HepG2 (cell line): Measurements from ENCODE around the gene NUP88. TPM values are rescaled to one million over a fixed set of nuclear protein-coding genes. Genes with fewer than 3 reads are reported as not detected.

ENCODE experiments used
- CBX1 ChIP-seq: IDR thresholded peaks from one replicate; pipeline ENCODE4 v1.6.1; 2016; ENCODE audit warnings: antibody characterized with exemption, low read depth
- CREM ChIP-seq, 2 experiments: sonication (generic) in 1 of 2; formaldehyde crosslinking in 1 of 2; IDR thresholded peaks; 2 replicates each; pipeline versions ENCODE4 v1.4.0 to v1.6.1; 2016 to 2020; ENCODE audit warnings: antibody characterized with exemption in 1 of 2, mild to moderate bottlenecking in 1 of 2, missing genetic modification reagents in 1 of 2
- GPN1 ChIP-seq: sonication (generic); formaldehyde crosslinking; IDR thresholded peaks from 2 replicates; pipeline ENCODE4 v1.5.1; 2020; ENCODE audit warnings: missing genetic modification reagents, borderline replicate concordance
- HNF1A ChIP-seq, 2 experiments: sonication (generic) in 1 of 2; formaldehyde crosslinking in 1 of 2; IDR thresholded peaks; 2 replicates each; pipeline versions ENCODE4 v1.4.0 to v1.6.1; 2016 to 2020; ENCODE audit warnings: borderline replicate concordance in 1 of 2, low read depth in 1 of 2, mild to moderate bottlenecking in 1 of 2, missing genetic modification reagents in 1 of 2
- ISL2 ChIP-seq: sonication (generic); formaldehyde crosslinking; IDR thresholded peaks from 2 replicates; pipeline ENCODE4 v1.5.0; 2020; ENCODE audit warnings: missing genetic modification reagents
- RBM22 ChIP-seq: fragments of 200-400 bp; formaldehyde crosslinking; optimal IDR thresholded peaks from 2 replicates; pipeline ENCODE3; 2017; ENCODE audit warnings: mild to moderate bottlenecking, low read length, moderate library complexity
- SPEN ChIP-seq: sonication (generic); formaldehyde crosslinking; IDR thresholded peaks from 2 replicates; pipeline ENCODE4 v1.5.1; 2020; ENCODE audit warnings: low read depth, mild to moderate bottlenecking, missing genetic modification reagents
- TCF7 ChIP-seq: sonication (generic); IDR thresholded peaks from 2 replicates; pipeline ENCODE4 v1.6.1; 2016; ENCODE audit warnings: antibody characterized with exemption, low read depth
- ZFP1 ChIP-seq: IDR thresholded peaks from 2 replicates; pipeline ENCODE4 v1.6.1; 2016
- ZFP62 ChIP-seq: sonication (generic); formaldehyde crosslinking; IDR thresholded peaks from 2 replicates; pipeline ENCODE4 v1.4.0; 2020; ENCODE audit warnings: missing genetic modification reagents
- ZNF354B ChIP-seq: sonication (generic); formaldehyde crosslinking; IDR thresholded peaks from 2 replicates; pipeline ENCODE4 v1.8.0; 2022; ENCODE audit warnings: mild to moderate bottlenecking, missing genetic modification reagents
- ZNF678 ChIP-seq: sonication (generic); formaldehyde crosslinking; IDR thresholded peaks from 2 replicates; pipeline ENCODE4 v1.4.0; 2020; ENCODE audit warnings: mild to moderate bottlenecking, missing genetic modification reagents
- ZNF800 ChIP-seq: sonication (generic); formaldehyde crosslinking; IDR thresholded peaks from 2 replicates; pipeline ENCODE4 v1.4.0; 2020; ENCODE audit warnings: missing genetic modification reagents
- ZNF850 ChIP-seq: sonication (generic); formaldehyde crosslinking; conservative IDR thresholded peaks from 2 replicates; pipeline ENCODE4 v1.9.0; 2021; ENCODE audit warnings: mild to moderate bottlenecking, missing genetic modification reagents
- ZSCAN30 ChIP-seq: sonication (generic); formaldehyde crosslinking; IDR thresholded peaks from 2 replicates; pipeline ENCODE4 v1.5.0; 2020; ENCODE audit warnings: mild to moderate bottlenecking, missing genetic modification reagents
- polyA plus RNA-seq, 8 experiments: library from polyadenylated mRNA; depleted of rRNA in 3 of 8; stranded (reverse) in 7 of 8; unstranded in 1 of 8; fragments of >200 nt; fragmentation: Illumina TruSeq in 4 of 8; extraction: Trizol in 4 of 8; gene quantifications; 2 replicates each; pipeline versions ENCODE4 v1.2.1 to v1.2.3, GENCODE V29; 2011 to 2016; ENCODE audit warnings: low read depth in 4 of 8, missing spikeins in 1 of 8, mixed read lengths in 1 of 8; ENCODE audit not compliant: insufficient read depth in 1 of 8
- total RNA-seq, 5 experiments: library from RNA; depleted of rRNA; stranded (reverse); fragments of >200 nt; fragmentation: Illumina TruSeq; extraction: Trizol; gene quantifications; 2 replicates each; pipeline ENCODE4 v1.2.3, GENCODE V29; 2016; ENCODE audit warnings: low read depth in 1 of 5
- TF ChIP-seq, protein P1 (sequence below): sonication (generic); formaldehyde crosslinking; IDR thresholded peaks from 2 replicates; pipeline ENCODE4 v1.4.0; 2020; ENCODE audit warnings: missing genetic modification reagents
- TF ChIP-seq, protein P2 (sequence below): sonication (generic); formaldehyde crosslinking; IDR thresholded peaks from 2 replicates; pipeline ENCODE4 v1.4.0; 2020; ENCODE audit warnings: mild to moderate bottlenecking, missing genetic modification reagents

NUP88 gene
- total and polyA plus RNA-seq, 2 of the 13 experiments (the other 11 are each of a cell fraction or from before 2014, with no cell fraction given), result 48.2 to 130 TPM

- TF ChIP-seq, protein P1, sequence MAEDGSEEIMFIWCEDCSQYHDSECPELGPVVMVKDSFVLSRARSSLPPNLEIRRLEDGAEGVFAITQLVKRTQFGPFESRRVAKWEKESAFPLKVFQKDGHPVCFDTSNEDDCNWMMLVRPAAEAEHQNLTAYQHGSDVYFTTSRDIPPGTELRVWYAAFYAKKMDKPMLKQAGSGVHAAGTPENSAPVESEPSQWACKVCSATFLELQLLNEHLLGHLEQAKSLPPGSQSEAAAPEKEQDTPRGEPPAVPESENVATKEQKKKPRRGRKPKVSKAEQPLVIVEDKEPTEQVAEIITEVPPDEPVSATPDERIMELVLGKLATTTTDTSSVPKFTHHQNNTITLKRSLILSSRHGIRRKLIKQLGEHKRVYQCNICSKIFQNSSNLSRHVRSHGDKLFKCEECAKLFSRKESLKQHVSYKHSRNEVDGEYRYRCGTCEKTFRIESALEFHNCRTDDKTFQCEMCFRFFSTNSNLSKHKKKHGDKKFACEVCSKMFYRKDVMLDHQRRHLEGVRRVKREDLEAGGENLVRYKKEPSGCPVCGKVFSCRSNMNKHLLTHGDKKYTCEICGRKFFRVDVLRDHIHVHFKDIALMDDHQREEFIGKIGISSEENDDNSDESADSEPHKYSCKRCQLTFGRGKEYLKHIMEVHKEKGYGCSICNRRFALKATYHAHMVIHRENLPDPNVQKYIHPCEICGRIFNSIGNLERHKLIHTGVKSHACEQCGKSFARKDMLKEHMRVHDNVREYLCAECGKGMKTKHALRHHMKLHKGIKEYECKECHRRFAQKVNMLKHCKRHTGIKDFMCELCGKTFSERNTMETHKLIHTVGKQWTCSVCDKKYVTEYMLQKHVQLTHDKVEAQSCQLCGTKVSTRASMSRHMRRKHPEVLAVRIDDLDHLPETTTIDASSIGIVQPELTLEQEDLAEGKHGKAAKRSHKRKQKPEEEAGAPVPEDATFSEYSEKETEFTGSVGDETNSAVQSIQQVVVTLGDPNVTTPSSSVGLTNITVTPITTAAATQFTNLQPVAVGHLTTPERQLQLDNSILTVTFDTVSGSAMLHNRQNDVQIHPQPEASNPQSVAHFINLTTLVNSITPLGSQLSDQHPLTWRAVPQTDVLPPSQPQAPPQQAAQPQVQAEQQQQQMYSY (CRISPR knock-in tag), result no peak
- TF ChIP-seq, protein P2, sequence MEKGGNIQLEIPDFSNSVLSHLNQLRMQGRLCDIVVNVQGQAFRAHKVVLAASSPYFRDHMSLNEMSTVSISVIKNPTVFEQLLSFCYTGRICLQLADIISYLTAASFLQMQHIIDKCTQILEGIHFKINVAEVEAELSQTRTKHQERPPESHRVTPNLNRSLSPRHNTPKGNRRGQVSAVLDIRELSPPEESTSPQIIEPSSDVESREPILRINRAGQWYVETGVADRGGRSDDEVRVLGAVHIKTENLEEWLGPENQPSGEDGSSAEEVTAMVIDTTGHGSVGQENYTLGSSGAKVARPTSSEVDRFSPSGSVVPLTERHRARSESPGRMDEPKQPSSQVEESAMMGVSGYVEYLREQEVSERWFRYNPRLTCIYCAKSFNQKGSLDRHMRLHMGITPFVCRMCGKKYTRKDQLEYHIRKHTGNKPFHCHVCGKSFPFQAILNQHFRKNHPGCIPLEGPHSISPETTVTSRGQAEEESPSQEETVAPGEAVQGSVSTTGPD, result no peak
- TF ChIP-seq ZFP62 (CRISPR knock-in tag) (no peak), CREM (IDR thresholded peaks at IDR 0.05) (peak; percentile 62; the same call in 1 of the 2 replicates), CREM (CRISPR knock-in tag; IDR thresholded peaks at IDR 0.05) (no peak), ZNF354B (no peak), GPN1 (CRISPR knock-in tag) (no peak), ZSCAN30 (CRISPR knock-in tag) (no peak), CBX1 (no peak), SPEN (CRISPR knock-in tag) (no peak), ZNF678 (no peak), RBM22 (no peak), ISL2 (CRISPR knock-in tag) (0 out of 2 replicates have a peak, but pooled peaks have one; percentile 51), TCF7 (no peak), HNF1A (IDR thresholded peaks at IDR 0.05; ENCODE audit: low read depth) (no peak), HNF1A (CRISPR knock-in tag; IDR thresholded peaks at IDR 0.05; ENCODE audit: borderline replicate concordance) (peak; percentile 38; the same call in 1 of the 2 replicates), ZNF800 (CRISPR knock-in tag) (no peak), ZFP1 (CRISPR knock-in tag) (peak; percentile 61; the same call in 1 of the 2 replicates), ZNF850 (no peak)
These were observed 14.1 kb downstream of the NUP88 start (continued) for GRCh38 chr17:5405400-5405799.
